NCI-H526 treated with DMSO at 0.1 percent for 48 hours (cell line): ENCODE data around the gene NLE1.

Experiments used
- DNase-seq: peaks from one replicate; lab custom pipeline; 2025; lab: John Stamatoyannopoulos, UW

The NLE1 gene

DNA sequence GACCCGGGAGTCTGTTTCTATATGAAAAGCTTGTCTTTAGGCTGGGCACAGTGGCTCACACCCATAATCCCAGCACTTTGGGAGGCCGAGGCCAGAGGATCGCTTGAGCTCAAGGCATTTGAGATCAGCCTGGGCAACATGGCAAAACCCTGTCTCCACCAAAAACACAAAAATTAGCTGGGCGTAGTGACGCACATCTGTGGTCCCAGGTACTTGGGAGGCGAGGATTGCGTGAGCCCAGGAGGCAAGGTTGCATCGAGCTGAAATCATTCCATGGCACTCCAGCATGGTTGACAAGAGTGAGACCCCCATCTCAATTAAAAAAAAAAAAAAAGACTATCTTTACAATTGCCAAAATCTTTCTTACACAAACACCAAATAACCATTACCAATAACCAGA, 55.9 kb downstream of the NLE1 start:
- no peak for DNase-seq

DNA sequence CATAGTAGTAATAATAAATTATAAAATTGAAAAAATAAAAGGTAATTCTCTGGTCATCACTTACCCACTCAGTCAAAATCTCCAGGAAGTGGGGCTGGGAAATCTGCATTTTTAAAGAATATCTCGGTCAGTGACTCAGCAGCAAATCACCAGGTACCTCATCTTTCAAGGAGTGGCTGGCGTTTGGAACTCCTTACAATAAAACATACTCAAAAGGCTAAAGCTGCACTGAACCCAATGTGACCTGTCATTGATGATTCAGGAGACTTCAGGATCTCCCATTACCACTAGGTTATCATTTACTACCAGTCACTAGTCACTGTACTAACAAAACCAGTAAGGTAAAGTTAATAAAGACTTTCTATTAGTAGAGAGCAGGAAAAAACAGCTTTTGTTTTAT, 57.1 kb downstream of the NLE1 start:
- no peak for DNase-seq

DNA sequence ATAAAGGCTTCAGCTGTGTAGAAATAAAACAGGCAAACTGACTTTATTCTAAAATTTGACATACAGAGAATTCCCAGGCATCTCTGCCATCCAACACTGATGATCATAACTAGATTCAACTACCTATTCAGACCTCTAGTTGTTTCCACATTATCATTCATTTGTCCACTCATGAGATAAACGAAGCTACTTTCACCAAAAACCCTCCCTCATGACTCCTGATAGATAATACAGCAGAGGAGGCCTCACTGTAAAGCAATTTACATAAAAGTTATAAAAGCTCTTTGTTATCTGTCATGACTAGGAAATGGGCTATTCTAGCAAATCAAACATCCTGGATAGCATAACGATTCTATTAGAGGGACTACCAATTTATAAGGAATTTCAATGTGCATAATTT, 59.0 kb downstream of the NLE1 start:
- peak; percentile 46 for DNase-seq

DNA sequence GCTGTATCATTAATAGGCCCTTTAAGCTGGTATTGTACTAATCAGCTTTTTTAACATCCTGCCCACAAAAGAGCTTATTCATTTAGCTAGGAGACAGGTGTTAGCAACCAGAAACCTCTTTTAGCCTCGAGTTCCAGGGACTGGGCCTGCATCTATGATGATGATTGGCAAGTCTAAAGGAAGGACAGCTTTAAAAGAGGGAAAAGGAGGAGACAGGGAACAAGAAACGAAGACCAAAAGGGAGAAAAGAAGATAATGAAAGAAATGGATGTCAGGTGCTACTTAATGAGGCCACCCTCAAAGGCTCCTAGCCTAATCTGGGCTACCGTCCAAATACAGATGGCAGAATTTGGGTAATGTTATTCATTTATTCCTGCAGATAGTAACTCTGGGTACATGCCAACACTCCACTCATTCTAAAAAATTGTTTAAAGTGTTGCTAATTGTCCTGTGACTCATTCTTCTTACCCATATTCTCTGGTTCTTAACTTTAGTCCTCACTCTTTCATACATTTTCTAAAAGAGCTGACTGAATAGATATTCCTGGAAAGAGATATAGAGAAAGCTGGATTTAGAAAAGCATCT, 59.9 kb downstream of the NLE1 start:
- peak; percentile 47 for DNase-seq

DNA sequence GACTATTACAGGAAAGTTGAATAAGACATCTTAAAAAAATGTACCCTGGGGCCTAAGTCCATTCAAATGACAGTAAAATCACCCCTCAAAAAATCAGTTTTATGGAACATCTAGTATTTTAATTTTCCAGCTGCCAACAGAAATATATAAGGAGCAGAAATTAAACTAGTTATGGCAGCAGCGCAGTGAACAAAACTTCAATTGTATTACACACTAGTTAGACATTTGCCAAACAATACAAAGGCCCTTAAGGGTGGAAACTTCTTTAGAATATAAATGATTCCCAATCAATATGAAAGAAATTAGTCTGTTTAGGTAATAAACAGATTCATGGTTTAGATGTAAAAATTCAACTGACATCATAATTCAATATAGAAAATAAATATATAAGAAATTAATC, 60.5 kb downstream of the NLE1 start:
- DNase-seq, result no peak

DNA sequence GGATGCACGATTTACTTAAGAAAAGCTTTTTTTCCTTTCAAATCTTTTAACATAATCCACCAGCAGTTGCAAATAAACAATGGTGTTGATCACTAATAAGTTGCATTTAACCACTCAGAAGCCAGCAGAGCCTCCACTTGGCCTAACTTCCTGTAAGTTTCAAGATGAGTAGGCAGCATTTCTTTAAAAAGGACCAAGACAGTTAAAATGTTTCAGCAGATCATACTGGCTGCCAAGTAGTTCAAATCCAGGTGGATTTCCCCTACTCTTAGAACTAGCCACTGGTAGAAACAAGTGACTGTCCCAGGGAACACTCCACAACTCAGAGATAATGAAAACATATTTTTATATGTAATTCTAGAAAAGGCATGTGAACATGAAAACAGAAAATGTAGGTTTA, 61.6 kb downstream of the NLE1 start:
- DNase-seq, result no peak

DNA sequence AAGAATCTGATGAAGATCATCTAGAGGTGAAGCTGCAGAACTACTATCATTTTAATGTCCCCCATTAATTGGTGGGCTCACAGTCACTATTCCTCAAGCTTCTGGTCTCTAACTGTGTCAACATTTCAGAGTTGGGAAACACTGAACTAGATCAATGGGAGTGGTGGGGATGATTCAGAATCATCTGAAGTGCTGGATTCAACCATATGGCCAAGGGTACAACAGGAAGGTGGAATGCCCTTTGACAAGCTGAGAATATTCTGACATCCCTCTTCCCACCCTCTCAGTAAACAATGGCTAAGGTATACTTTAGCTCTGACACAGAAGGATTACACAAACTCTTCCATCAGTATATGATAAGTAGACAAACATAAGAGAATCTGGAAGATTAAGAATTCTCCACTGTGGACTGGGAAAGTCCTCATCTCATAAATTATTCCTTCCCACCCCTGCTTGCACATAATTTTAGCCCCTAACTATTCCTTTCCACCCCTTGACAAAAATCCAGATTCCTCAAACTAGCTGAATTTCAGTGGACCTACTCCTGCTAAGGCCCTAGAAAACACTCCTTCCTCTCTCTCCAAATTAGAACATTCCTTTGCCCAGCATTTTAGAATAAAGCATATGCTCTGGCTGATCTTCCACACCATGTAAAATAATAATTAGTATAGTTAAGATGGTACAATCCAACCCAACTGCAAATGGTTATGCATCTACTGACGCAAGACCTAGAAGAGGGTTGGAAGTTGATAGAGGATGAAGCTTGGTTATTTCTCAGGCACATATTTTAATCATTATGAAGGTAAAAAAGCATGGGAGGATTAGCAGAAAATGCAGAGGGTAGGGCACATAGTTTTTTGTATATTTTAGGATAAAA, 62.3 kb downstream of the NLE1 start:
- DNase-seq, result no peak
